Fibroblast of upper back skin (primary cell): ENCODE measurements around the gene THSD4.
A peak's percentile ranks its signal among the peaks of the same experiment; 100 is the strongest.
"Not testable (repeated sequence)": the region's sequence is repeated elsewhere in the genome, so short reads cannot be mapped to it uniquely, and the experiment has no call there.

Experiments
- DNase-seq: peaks from one replicate; pipeline ENCODE4 v3.0.0-alpha.2; 2013

THSD4 gene

GRCh38 chr15:71650603-71651002 is 535.3 kb downstream of the THSD4 start:
- no peak for DNase-seq

- DNase-seq = peak; percentile 73
Measured at GRCh38 chr15:71651750-71652186, 536.5 kb downstream of the THSD4 start.

- peak; percentile 46 for DNase-seq
Measured at GRCh38 chr15:71654042-71654719, 538.9 kb downstream of the THSD4 start.

GRCh38 chr15:71654720-71655174 is 539.5 kb downstream of the THSD4 start:
- peak; percentile 65 for DNase-seq

GRCh38 chr15:71656425-71656824 is 541.2 kb downstream of the THSD4 start:
- no peak for DNase-seq

- no peak for DNase-seq
Measured at GRCh38 chr15:71657141-71657540, 541.9 kb downstream of the THSD4 start.

- DNase-seq = no peak
Measured at GRCh38 chr15:71658036-71658435, 542.8 kb downstream of the THSD4 start.

GRCh38 chr15:71658827-71659729 is 543.8 kb downstream of the THSD4 start:
- DNase-seq = no peak

GRCh38 chr15:71659730-71660067 is 544.4 kb downstream of the THSD4 start:
- peak; percentile 59 for DNase-seq

- DNase-seq = no peak
Measured at GRCh38 chr15:71660501-71660900, 545.2 kb downstream of the THSD4 start.

GRCh38 chr15:71662306-71662705 is 547.0 kb downstream of the THSD4 start:
- no peak for DNase-seq

- no peak for DNase-seq
Measured at GRCh38 chr15:71664622-71665021, 549.4 kb downstream of the THSD4 start.

- DNase-seq = no peak
Measured at GRCh38 chr15:71666763-71667620, 551.7 kb downstream of the THSD4 start.

GRCh38 chr15:71669688-71670087 is 554.4 kb downstream of the THSD4 start:
- no peak for DNase-seq

- not testable (repeated sequence) for DNase-seq
Measured at GRCh38 chr15:71670222-71670621, 555.0 kb downstream of the THSD4 start.

GRCh38 chr15:71674354-71674753 is 559.1 kb downstream of the THSD4 start:
- DNase-seq = no peak

GRCh38 chr15:71677352-71677751 is 562.1 kb downstream of the THSD4 start:
- DNase-seq = no peak

- DNase-seq = no peak
Measured at GRCh38 chr15:71677766-71678165, 562.5 kb downstream of the THSD4 start.

- no peak for DNase-seq
Measured at GRCh38 chr15:71678191-71678590, 562.9 kb downstream of the THSD4 start.

- no peak for DNase-seq
Measured at GRCh38 chr15:71678605-71679004, 563.3 kb downstream of the THSD4 start.

- no peak for DNase-seq
Measured at GRCh38 chr15:71679223-71679792, 564.0 kb downstream of the THSD4 start.

- DNase-seq = peak; percentile 86
Measured at GRCh38 chr15:71679793-71680353, 564.6 kb downstream of the THSD4 start.
